Thoracic aorta (tissue), 2 donors: ENCODE measurements around the gene MARCHF5. TPM values are rescaled to one million over a fixed set of nuclear protein-coding genes. Genes with fewer than 3 reads are reported as not detected.

ENCODE experiments used
- ATAC-seq: fragments of 150-250 bp; one replicate; pipeline ENCODE4 v1.8.0; 2017; ENCODE audit warnings: low read depth; ENCODE audit not compliant: insufficient number of reproducible peaks, low FRiP score
- DNase-seq: peaks from one replicate; pipeline ENCODE4 v3.0.0-alpha.2; 2020; ENCODE audit warnings: low spot score
- H3K27ac ChIP-seq, 2 donors: fragments of 200-600 bp; sonication (generic); 1 replicate in 1 of 2; 2 replicates in 1 of 2; pipeline ENCODE4 v1.5.1; 2016; ENCODE audit warnings: mild to moderate bottlenecking in 2 of 2, moderate library complexity in 2 of 2
- H3K27me3 ChIP-seq: fragments of 200-600 bp; sonication (generic); replicated peaks from 2 replicates; pipeline ENCODE4 v1.6.0; 2016; ENCODE audit warnings: mild to moderate bottlenecking; ENCODE audit not compliant: insufficient read depth
- H3K36me3 ChIP-seq: fragments of 200-600 bp; sonication (generic); one replicate; pipeline ENCODE4 v1.5.1; 2016
- H3K4me1 ChIP-seq, 2 donors: fragments of 200-600 bp; sonication (generic); 1 replicate in 1 of 2; 2 replicates in 1 of 2; pipeline versions ENCODE4 v1.5.1 to v1.6.0; 2016; ENCODE audit warnings: low read depth in 2 of 2, mild to moderate bottlenecking in 1 of 2; ENCODE audit not compliant: control insufficient read depth in 1 of 2
- H3K4me3 ChIP-seq: fragments of 200-600 bp; sonication (generic); 2 replicates; pipeline ENCODE4 v1.5.1; 2016; ENCODE audit warnings: mild to moderate bottlenecking
- H3K9me3 ChIP-seq: fragments of 200-600 bp; sonication (generic); 2 replicates; pipeline ENCODE4 v1.5.1; 2016
- total RNA-seq, 2 donors: library from RNA; depleted of rRNA; stranded (reverse); fragments of >200 nt; gene quantifications; one replicate each; pipeline versions ENCODE4 v1.1.0 to v1.2.3, GENCODE V29; 2016
- TF ChIP-seq, protein P1 (sequence below): fragments of 200-600 bp; sonication (generic); IDR thresholded peaks from one replicate; pipeline ENCODE4 v1.5.1; 2019; ENCODE audit warnings: antibody characterized with exemption

MARCHF5 gene
- total RNA-seq, 2 donors from 2014 or later = 19.6 to 29.1 TPM

DNA sequence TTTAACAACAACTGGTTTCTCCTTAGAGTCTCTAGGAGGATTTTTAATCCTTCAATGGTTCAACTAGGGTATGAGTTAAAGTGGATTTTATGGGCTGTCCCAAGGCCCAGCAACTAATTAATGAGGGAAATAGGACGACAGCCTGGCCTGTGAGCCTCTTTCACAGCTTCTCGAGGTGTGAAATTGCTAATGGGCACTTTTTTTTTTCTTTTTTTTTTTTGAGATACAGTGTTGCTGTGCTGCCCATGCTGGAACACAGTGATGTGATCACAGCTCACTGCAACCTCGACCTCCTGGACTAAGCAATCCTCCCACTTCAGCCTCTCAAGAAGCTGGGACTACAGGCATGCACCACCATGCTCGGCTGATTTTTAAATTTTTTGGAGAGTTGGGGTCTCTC is 87.0 kb downstream of the MARCHF5 start:
- Histone ChIP-seq H3K36me3 (no peaks in the 10 kb centered on the region), H3K27me3 (no peaks in the 10 kb centered on the region)

DNA sequence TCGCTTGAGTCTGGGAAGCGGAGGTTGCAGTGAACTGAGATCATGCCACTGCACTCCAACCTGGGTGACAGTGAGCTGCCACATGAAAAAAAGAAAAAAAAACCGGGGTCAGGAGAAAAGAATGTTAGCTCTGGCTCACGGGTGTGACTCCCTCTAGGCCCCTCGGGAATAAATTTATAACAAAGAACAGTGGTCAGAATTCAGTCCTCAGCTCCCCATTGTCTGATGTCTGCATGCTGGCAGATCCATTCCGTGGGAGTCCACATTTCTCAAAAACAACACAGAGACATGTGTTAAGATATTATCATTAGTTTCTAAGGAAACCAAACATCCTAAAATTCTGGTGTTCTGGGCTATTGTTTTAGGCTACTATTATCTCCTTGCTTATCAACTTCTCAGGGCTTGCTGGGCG is 90.6 kb downstream of the MARCHF5 start:
- no peak for ATAC-seq

More for the DNA sequence above, 87.0 kb downstream of the MARCHF5 start:
- DNase-seq (no peak), ATAC-seq (no peak)
- no peaks in the 10 kb centered on the region for H3K9me3 ChIP-seq
- H3K4me3 ChIP-seq = no peak overlapping the region
- TF ChIP-seq, protein P1, sequence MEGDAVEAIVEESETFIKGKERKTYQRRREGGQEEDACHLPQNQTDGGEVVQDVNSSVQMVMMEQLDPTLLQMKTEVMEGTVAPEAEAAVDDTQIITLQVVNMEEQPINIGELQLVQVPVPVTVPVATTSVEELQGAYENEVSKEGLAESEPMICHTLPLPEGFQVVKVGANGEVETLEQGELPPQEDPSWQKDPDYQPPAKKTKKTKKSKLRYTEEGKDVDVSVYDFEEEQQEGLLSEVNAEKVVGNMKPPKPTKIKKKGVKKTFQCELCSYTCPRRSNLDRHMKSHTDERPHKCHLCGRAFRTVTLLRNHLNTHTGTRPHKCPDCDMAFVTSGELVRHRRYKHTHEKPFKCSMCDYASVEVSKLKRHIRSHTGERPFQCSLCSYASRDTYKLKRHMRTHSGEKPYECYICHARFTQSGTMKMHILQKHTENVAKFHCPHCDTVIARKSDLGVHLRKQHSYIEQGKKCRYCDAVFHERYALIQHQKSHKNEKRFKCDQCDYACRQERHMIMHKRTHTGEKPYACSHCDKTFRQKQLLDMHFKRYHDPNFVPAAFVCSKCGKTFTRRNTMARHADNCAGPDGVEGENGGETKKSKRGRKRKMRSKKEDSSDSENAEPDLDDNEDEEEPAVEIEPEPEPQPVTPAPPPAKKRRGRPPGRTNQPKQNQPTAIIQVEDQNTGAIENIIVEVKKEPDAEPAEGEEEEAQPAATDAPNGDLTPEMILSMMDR = no peak
- H3K27ac ChIP-seq = no peak overlapping the region
- H3K4me1 ChIP-seq = no peaks in the 10 kb centered on the region

DNA sequence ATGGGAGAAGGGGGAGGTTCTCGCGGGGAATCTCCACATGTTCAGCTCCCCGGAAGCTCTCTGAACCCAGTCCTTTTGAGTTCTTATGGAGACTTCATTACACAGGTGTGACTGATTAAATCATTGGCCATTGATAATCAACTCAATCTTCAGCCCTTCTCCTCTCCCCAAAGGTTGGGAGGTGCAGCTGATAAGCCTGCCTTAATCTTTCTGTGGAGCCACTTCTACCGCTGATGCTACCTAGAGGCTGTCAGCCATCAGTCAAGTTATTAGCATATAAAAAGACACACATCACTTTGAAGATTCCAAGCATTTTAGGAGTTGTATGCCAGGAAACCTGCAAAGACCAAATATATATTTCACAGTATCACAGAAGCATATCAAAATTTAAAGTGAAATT is 91.7 kb downstream of the MARCHF5 start:
- no peaks in the 10 kb centered on the region for H3K4me1 ChIP-seq
- no peaks in the 10 kb centered on the region for H3K36me3 ChIP-seq
- H3K9me3 ChIP-seq = no peaks in the 10 kb centered on the region
- no peak overlapping the region for H3K4me3 ChIP-seq
- no peak for DNase-seq
- H3K27ac ChIP-seq = no peak overlapping the region
- no peaks in the 10 kb centered on the region for H3K27me3 ChIP-seq
- TF ChIP-seq, protein P1 = no peak
- no peak for ATAC-seq

More for the DNA sequence above, 90.6 kb downstream of the MARCHF5 start:
- H3K4me3 ChIP-seq = no peak overlapping the region
- H3K9me3 ChIP-seq = no peaks in the 10 kb centered on the region
- TF ChIP-seq, protein P1 = no peak
- H3K27ac ChIP-seq = no peak overlapping the region
- DNase-seq = no peak
- H3K36me3 ChIP-seq = no peaks in the 10 kb centered on the region
- H3K4me1 ChIP-seq = no peaks in the 10 kb centered on the region
- no peaks in the 10 kb centered on the region for H3K27me3 ChIP-seq

DNA sequence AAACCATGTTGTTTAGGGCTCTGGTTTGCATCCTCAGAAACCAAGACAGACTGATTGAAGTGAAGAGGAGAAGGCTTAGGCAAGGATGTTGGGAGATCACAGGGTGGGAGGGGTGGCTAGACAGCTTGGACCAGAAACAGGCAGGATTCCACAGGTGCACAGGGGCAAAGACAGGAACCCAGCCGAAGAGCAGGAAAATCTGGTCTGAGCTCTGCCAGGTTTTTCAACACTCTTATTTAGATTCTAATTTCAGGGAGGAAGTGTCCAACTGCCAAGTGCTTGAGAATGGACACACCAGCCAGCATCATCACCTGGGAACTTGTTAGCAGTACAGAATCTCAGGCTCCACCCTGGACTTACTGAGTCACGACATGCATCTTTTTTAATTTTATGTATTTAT is 93.8 kb downstream of the MARCHF5 start:
- H3K4me3 ChIP-seq = no peak overlapping the region
- DNase-seq = no peak
- H3K27me3 ChIP-seq = no peaks in the 10 kb centered on the region
- no peak overlapping the region for H3K27ac ChIP-seq
- TF ChIP-seq, protein P1 = no peak
- no peaks in the 10 kb centered on the region for H3K9me3 ChIP-seq
- ATAC-seq = no peak
- no peaks in the 10 kb centered on the region for H3K36me3 ChIP-seq
- H3K4me1 ChIP-seq = no peaks in the 10 kb centered on the region

DNA sequence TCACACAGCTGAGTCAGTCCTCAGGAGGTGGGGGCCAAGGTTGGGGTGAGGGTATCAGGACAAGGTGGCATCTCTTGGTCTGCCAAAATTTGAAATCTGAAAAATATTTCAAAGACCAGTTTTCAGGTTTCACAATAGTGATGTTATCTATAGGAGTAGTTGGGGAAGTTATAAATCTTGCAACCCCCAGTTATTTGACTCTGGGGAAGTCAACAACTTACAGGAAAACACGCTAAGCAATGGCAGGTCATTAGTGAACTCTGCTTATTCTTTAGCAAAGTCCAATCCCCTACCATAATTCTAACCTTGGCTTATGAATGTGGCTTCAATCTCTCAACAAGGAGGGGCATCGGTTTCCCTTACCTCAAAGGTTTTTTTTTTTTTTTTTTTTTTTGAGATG is 94.9 kb downstream of the MARCHF5 start:
- TF ChIP-seq, protein P1 = no peak
- Histone ChIP-seq H3K4me1 (no peaks in the 10 kb centered on the region), H3K9me3 (no peaks in the 10 kb centered on the region), H3K36me3 (no peaks in the 10 kb centered on the region), H3K27ac (no peak overlapping the region), H3K27me3 (no peaks in the 10 kb centered on the region), H3K4me3 (no peak overlapping the region)
- no peak for DNase-seq
- no peak for ATAC-seq
